ENCODE results near the gene GPR107.

- TF ChIP-seq CTCF (IDR thresholded peaks at IDR 0.05) (no peak), ZFX (IDR thresholded peaks at IDR 0.05; ENCODE audit: borderline replicate concordance) (no peak)
Measured at GRCh38 chr9:130186839-130187522, 133.3 kb downstream of the GPR107 start.
